ENCODE measurements around the gene EPB41. TPM values are rescaled to one million over a fixed set of nuclear protein-coding genes. Genes with fewer than 3 reads are reported as not detected.

Gene EPB41
- total and polyA plus RNA-seq, 2 experiments from 2014 or later: 0.89 to 1.5 TPM

DNA sequence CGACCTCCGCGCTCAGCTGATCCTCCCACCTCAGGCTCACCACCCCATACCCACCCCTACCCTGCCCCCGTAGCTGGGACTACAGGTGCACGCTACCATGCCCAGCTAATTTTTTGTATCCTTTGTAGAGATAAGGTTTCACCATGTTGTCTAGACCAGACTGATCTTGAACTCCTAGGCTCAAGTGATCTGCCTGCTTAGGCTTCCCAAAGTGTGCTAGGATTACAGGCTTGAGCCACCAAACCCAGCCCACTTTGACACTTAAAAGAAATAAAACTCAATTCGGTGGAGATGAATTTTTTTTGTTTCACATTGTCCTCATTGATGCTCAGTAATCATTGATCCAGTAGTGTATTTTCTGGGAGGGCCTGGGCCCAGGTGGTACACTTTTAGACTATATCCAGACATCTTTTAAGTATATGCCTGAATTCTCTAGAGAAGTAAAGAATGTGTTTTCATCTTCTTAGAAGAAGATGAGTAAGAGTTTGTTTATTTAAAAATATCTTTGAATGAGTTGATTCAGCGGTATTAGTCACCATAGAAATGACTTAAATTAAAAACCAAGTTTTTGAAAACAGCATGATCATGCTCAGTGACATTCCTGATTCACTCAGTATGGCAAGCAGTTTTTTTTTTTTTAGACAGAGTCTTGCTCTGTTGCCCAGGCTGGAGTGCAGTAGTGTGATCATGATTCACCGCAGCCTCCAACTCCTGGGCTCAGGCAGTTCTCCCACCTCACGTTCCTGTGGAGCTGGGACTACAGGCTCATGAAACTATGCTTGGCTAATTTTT, 57.8 kb downstream of the EPB41 start:
- Histone ChIP-seq H4K20me1 (ENCODE audit: insufficient read depth) (no peaks in the 10 kb centered on the region), H3K9me2 (ENCODE audit: insufficient read depth) (no peaks in the 10 kb centered on the region), H3K4me3 (no peak overlapping the region), H3K79me2 (ENCODE audit: insufficient read depth) (no peaks in the 10 kb centered on the region), H3K27me3 (replicated peaks; ENCODE audit: insufficient read depth) (no peaks in the 10 kb centered on the region), H3F3A (ENCODE audit: insufficient read depth) (peaks cover 29% of the 10 kb centered on the region), H3K27ac (peak overlapping the region; percentile 79), H2AFZ (no peak overlapping the region), H3K9ac (peak overlapping the region; percentile 57), H3K9me3 (ENCODE audit: low read depth) (no peaks in the 10 kb centered on the region), H3K4me2 (ENCODE audit: unreplicated experiment) (peak overlapping the region; percentile 40), H3K36me3 (ENCODE audit: low read depth) (no peaks in the 10 kb centered on the region), H3K4me1 (ENCODE audit: insufficient read depth) (peaks cover 30% of the 10 kb centered on the region)
- in situ Hi-C loops (cut with MboI): no loop called here
- no peak for TF ChIP-seq EZH2 (IDR thresholded peaks at IDR 0.05; ENCODE audit: insufficient read depth, poor library complexity, severe bottlenecking)
- no peak for TF ChIP-seq EZH2phosphoT487 (IDR thresholded peaks at IDR 0.05; ENCODE audit: insufficient read depth, low read depth)
- peak; percentile 95 for DNase-seq
- 50 to 53% methylated on average over 9 of the region's 9 CpGs for WGBS, 2 experiments (ENCODE audit: low coverage in 1 of 2, low lambda C conversion rate in 2 of 2, missing lambda C conversion rate in 2 of 2)

DNA sequence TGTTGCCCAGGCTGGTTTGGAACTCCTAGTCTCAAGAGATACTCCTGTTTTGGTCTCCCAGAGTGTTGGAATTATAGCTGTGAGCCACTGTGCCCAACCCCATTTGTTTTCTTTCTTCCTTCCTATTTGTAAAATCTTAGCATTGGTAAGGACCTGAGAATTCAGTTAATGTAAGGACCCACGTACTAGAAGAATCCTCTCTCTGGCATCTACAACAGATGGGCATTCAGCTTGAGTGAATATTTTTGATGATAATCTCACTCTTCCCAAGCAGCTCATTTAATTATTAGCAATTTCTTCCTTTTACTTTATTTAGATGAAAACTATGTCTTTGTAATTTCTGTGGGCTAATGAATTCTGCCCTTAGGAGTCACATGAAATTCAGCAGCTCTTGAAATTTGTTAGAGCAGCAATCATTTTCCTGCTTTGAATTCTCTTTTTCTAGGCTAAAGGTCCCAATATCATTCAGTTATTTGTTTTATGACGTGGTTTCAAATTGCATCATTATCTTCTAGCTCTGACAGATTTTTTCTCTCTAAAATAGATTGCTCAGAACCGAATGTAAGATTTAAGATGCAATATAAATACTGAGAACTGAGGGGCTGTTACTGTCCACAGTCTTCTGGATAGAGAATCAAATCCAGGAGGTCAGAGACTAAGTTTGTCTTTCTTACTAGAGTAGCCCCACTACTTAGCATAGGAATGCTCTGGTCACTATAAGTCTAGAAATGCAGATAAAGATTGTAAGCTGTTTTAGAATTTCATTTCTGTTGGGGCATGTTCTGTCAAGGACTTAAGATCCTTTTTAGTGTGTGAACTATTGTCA, 59.4 kb downstream of the EPB41 start:
- TF ChIP-seq EZH2phosphoT487 (IDR thresholded peaks at IDR 0.05; ENCODE audit: insufficient read depth, low read depth) (no peak), EZH2 (IDR thresholded peaks at IDR 0.05; ENCODE audit: insufficient read depth, poor library complexity, severe bottlenecking) (no peak)

DNA sequence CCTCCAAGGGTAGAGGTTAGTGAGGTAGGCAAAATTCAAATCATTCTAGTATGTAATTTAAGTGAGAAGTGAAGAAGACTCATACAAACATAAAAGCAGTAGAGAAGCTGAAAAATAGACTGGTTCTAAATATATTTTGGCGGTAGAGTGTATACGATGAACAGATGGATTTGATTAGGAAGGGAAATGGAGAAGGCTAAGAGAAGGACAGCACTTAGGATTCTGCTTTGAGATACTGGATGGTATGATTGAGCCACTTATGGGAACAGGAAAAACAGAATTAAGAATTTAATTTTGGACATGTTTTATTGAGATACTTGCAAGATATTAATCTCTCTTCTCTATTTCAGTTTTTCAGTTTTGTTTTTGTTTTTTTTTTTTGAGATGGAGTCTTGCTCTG, 60.1 kb downstream of the EPB41 start:
- peaks cover 29% of the 10 kb centered on the region for H3F3A ChIP-seq (ENCODE audit: insufficient read depth)
- H3K9me2 ChIP-seq (ENCODE audit: insufficient read depth): no peaks in the 10 kb centered on the region
- peak; percentile 50 for DNase-seq
- no peak for TF ChIP-seq EZH2 (IDR thresholded peaks at IDR 0.05; ENCODE audit: insufficient read depth, poor library complexity, severe bottlenecking)
- TF ChIP-seq EZH2phosphoT487 (IDR thresholded peaks at IDR 0.05; ENCODE audit: insufficient read depth, low read depth): no peak
- H3K4me1 ChIP-seq (ENCODE audit: insufficient read depth): peaks cover 30% of the 10 kb centered on the region
- peak overlapping the region; percentile 66 for H2AFZ ChIP-seq
- H3K4me3 ChIP-seq: peak overlapping the region; percentile 24
- no peaks in the 10 kb centered on the region for H4K20me1 ChIP-seq (ENCODE audit: insufficient read depth)
- H3K27ac ChIP-seq: peak overlapping the region; percentile 79
- peak overlapping the region; percentile 45 for H3K9ac ChIP-seq
- no peaks in the 10 kb centered on the region for H3K27me3 ChIP-seq (replicated peaks; ENCODE audit: insufficient read depth)
- H3K9me3 ChIP-seq (ENCODE audit: low read depth): no peaks in the 10 kb centered on the region
- no peaks in the 10 kb centered on the region for H3K36me3 ChIP-seq (ENCODE audit: low read depth)
- H3K4me2 ChIP-seq (ENCODE audit: unreplicated experiment): peak overlapping the region; percentile 80
- WGBS, 2 experiments (ENCODE audit: low coverage in 1 of 2, low lambda C conversion rate in 2 of 2, missing lambda C conversion rate in 2 of 2): 0 to 9% methylated on average over 2 of the region's 2 CpGs
- in situ Hi-C loops (cut with MboI): no loop called here
- no peaks in the 10 kb centered on the region for H3K79me2 ChIP-seq (ENCODE audit: insufficient read depth)

More for the DNA sequence above, 59.4 kb downstream of the EPB41 start:
- H3F3A ChIP-seq (ENCODE audit: insufficient read depth): peaks cover 29% of the 10 kb centered on the region
- H3K79me2 ChIP-seq (ENCODE audit: insufficient read depth): no peaks in the 10 kb centered on the region
- H3K9me2 ChIP-seq (ENCODE audit: insufficient read depth): no peaks in the 10 kb centered on the region
- peak; percentile 68 for DNase-seq
- peak overlapping the region; percentile 45 for H3K9ac ChIP-seq
- H4K20me1 ChIP-seq (ENCODE audit: insufficient read depth): no peaks in the 10 kb centered on the region
- H3K9me3 ChIP-seq (ENCODE audit: low read depth): no peaks in the 10 kb centered on the region
- H3K4me1 ChIP-seq (ENCODE audit: insufficient read depth): peaks cover 30% of the 10 kb centered on the region
- peak overlapping the region; percentile 80 for H3K4me2 ChIP-seq (ENCODE audit: unreplicated experiment)
- H3K36me3 ChIP-seq (ENCODE audit: low read depth): no peaks in the 10 kb centered on the region
- H3K27ac ChIP-seq: peak overlapping the region; percentile 79
- H2AFZ ChIP-seq: peak overlapping the region; percentile 66
- no peaks in the 10 kb centered on the region for H3K27me3 ChIP-seq (replicated peaks; ENCODE audit: insufficient read depth)
- 1 to 3% methylated on average over 3 of the region's 3 CpGs for WGBS, 2 experiments (ENCODE audit: low coverage in 1 of 2, low lambda C conversion rate in 2 of 2, missing lambda C conversion rate in 2 of 2)
- H3K4me3 ChIP-seq: peak overlapping the region; percentile 24
- in situ Hi-C loops (cut with MboI): no loop called here

DNA sequence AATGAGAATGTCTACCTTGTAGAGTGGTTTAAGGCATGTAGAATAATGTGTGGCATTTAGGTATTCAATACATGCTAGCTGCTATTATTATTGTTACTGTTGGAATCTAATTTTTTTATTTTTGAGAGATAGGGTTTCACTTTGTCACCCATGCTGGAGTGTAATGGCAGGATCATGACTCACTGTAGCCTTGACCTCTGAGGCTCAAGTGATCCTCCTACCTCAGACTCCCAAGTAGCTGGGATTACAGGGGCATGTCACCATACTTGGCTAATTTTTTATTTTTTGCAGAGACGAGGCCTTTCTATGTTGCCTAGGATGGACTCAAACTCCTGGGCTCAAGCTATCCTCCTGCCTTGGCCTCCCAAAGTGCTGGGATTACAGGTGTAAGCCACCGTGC, 61.9 kb downstream of the EPB41 start:
- DNase-seq: no peak
- no peaks in the 10 kb centered on the region for H3K36me3 ChIP-seq (ENCODE audit: low read depth)
- 94 to 96% methylated on average over 2 of the region's 2 CpGs for WGBS, 2 experiments (ENCODE audit: low coverage in 1 of 2, low lambda C conversion rate in 2 of 2, missing lambda C conversion rate in 2 of 2)
- no peak overlapping the region for H3K4me2 ChIP-seq (ENCODE audit: unreplicated experiment)
- H3K4me1 ChIP-seq (ENCODE audit: insufficient read depth): peaks cover 30% of the 10 kb centered on the region
- no peaks in the 10 kb centered on the region for H3K27me3 ChIP-seq (replicated peaks; ENCODE audit: insufficient read depth)
- no peaks in the 10 kb centered on the region for H3K9me3 ChIP-seq (ENCODE audit: low read depth)
- peaks cover 29% of the 10 kb centered on the region for H3F3A ChIP-seq (ENCODE audit: insufficient read depth)
- H3K4me3 ChIP-seq: no peak overlapping the region
- TF ChIP-seq EZH2 (IDR thresholded peaks at IDR 0.05; ENCODE audit: insufficient read depth, poor library complexity, severe bottlenecking): no peak
- TF ChIP-seq EZH2phosphoT487 (IDR thresholded peaks at IDR 0.05; ENCODE audit: insufficient read depth, low read depth): no peak
- no peaks in the 10 kb centered on the region for H4K20me1 ChIP-seq (ENCODE audit: insufficient read depth)
- no peaks in the 10 kb centered on the region for H3K79me2 ChIP-seq (ENCODE audit: insufficient read depth)
- H3K27ac ChIP-seq: no peak overlapping the region
- no peaks in the 10 kb centered on the region for H3K9me2 ChIP-seq (ENCODE audit: insufficient read depth)
- no peak overlapping the region for H3K9ac ChIP-seq
- in situ Hi-C loops (cut with MboI): no loop called here
- H2AFZ ChIP-seq: no peak overlapping the region

All from GM23248 (cell line).